Vagina (tissue), 2 donors: Measurements from ENCODE around the gene MAPKAPK5.

ENCODE experiments used
- CTCF ChIP-seq, 3 experiments: fragments of 450-650 bp in 2 of 3; fragments of 200-600 bp in 1 of 3; sonication (generic) in 1 of 3; IDR thresholded peaks; one replicate each; pipeline ENCODE4 v1.5.1; 2017 to 2019; ENCODE audit warnings: antibody characterized with exemption in 3 of 3, mild to moderate bottlenecking in 2 of 3, moderate library complexity in 2 of 3
- POLR2A ChIP-seq, 2 donors: fragments of 450-650 bp; IDR thresholded peaks; one replicate each; pipeline ENCODE4 v1.6.1; 2017; ENCODE audit warnings: antibody characterized with exemption in 2 of 2, mild to moderate bottlenecking in 2 of 2, moderate library complexity in 2 of 2
- POLR2AphosphoS5 ChIP-seq, 2 donors: sonication (generic); formaldehyde crosslinking; IDR thresholded peaks; one replicate each; pipeline ENCODE4 v1.9.0; 2017; ENCODE audit warnings: antibody characterized with exemption in 2 of 2, mild to moderate bottlenecking in 2 of 2, low read depth in 1 of 2; ENCODE audit not compliant: insufficient read depth in 1 of 2

- no peak for TF ChIP-seq CTCF (IDR thresholded peaks at IDR 0.05)
- no peak for TF ChIP-seq POLR2A (IDR thresholded peaks at IDR 0.05)
- no peak for TF ChIP-seq POLR2AphosphoS5 (IDR thresholded peaks at IDR 0.05; ENCODE audit: insufficient read depth in 1 of 2, low read depth in 1 of 2)
These were observed 62.5 kb downstream of the MAPKAPK5 start for GRCh38 chr12:111904446-111904975.
